Stimulated activated naive B cell treated with anti-CD40 and anti-IgM and Interleukin-4, amounts not matched to agents 10 μg/mL and 1 μg/mL and 100 μg/mL, for 72 hours (primary cell): ENCODE data around the gene MAP2K5.
"Not testable (repeated sequence)": the region's sequence is repeated elsewhere in the genome, so short reads cannot be mapped to it uniquely, and the experiment has no call there.

Experiments used
- ATAC-seq, 2 donors: fragments of 150-1000 bp; cut with Tn5 transposase; replicated peaks; 2 replicates each; pipeline ENCODE4 v1.10.0; 2021; ENCODE audit warnings: moderate library complexity in 1 of 2
- DNase-seq: peaks from one replicate; pipeline ENCODE4 v3.0.0; 2021
- H3K27ac Mint-ChIP-seq: one replicate; pipeline ENCODE4 v1.8.0; 2022; ENCODE audit warnings: mild to moderate bottlenecking, mixed read lengths
- H3K27me3 Mint-ChIP-seq, 2 donors: one replicate each; pipeline ENCODE4 v1.8.0; 2022; ENCODE audit warnings: mixed read lengths in 2 of 2
- H3K36me3 Mint-ChIP-seq, 2 donors: one replicate each; pipeline ENCODE4 v1.8.0; 2022; ENCODE audit warnings: mixed read lengths in 2 of 2, mild to moderate bottlenecking in 1 of 2
- H3K4me1 Mint-ChIP-seq, 2 donors: one replicate each; pipeline ENCODE4 v1.8.0; 2022; ENCODE audit warnings: mixed read lengths in 2 of 2, mild to moderate bottlenecking in 1 of 2
- H3K4me3 Mint-ChIP-seq, 2 donors: one replicate each; pipeline ENCODE4 v1.8.0; 2022; ENCODE audit warnings: mild to moderate bottlenecking in 2 of 2, mixed read lengths in 2 of 2, moderate library complexity in 1 of 2
- H3K9me3 Mint-ChIP-seq, 2 donors: one replicate each; pipeline ENCODE4 v1.8.0; 2022; ENCODE audit warnings: mixed read lengths in 2 of 2, mild to moderate bottlenecking in 1 of 2

The MAP2K5 gene

GRCh38 chr15:67607959-67608637 lies 65.6 kb downstream of the MAP2K5 start:
- H3K9me3 Mint-ChIP-seq: no peaks in the 10 kb centered on the region
- H3K27ac Mint-ChIP-seq: no peak overlapping the region
- no peak overlapping the region for H3K4me3 Mint-ChIP-seq
- H3K36me3 Mint-ChIP-seq: peaks cover 12 to 14% of the 10 kb centered on the region in 2 donors
- DNase-seq: no peak
- no peak for ATAC-seq
- H3K27me3 Mint-ChIP-seq: no peaks in the 10 kb centered on the region
- no peaks in the 10 kb centered on the region for H3K4me1 Mint-ChIP-seq

- H3K27ac Mint-ChIP-seq: no peak overlapping the region
- H3K9me3 Mint-ChIP-seq: no peaks in the 10 kb centered on the region
- no peaks in the 10 kb centered on the region for H3K27me3 Mint-ChIP-seq
- H3K4me3 Mint-ChIP-seq: no peak overlapping the region
- ATAC-seq: no peak
- no peaks in the 10 kb centered on the region for H3K4me1 Mint-ChIP-seq
- H3K36me3 Mint-ChIP-seq: peaks cover 12% of the 10 kb centered on the region in 2 donors
- DNase-seq: no peak
These were observed 66.1 kb downstream of the MAP2K5 start for GRCh38 chr15:67608638-67608959.

- Mint-ChIP-seq H3K36me3 (peaks cover 9 to 12% of the 10 kb centered on the region in 2 donors), H3K4me1 (no peaks in the 10 kb centered on the region), H3K27ac (no peak overlapping the region), H3K27me3 (no peaks in the 10 kb centered on the region), H3K9me3 (no peaks in the 10 kb centered on the region), H3K4me3 (no peak overlapping the region)
- ATAC-seq: no peak
- DNase-seq: no peak
These were observed 69.2 kb downstream of the MAP2K5 start for GRCh38 chr15:67611370-67612369.

GRCh38 chr15:67613211-67613610 lies 70.7 kb downstream of the MAP2K5 start:
- ATAC-seq (no peak), DNase-seq (no peak)
- H3K27ac Mint-ChIP-seq: no peak overlapping the region
- H3K4me3 Mint-ChIP-seq: no peak overlapping the region
- H3K9me3 Mint-ChIP-seq: no peaks in the 10 kb centered on the region
- no peaks in the 10 kb centered on the region for H3K4me1 Mint-ChIP-seq
- H3K36me3 Mint-ChIP-seq: peaks cover 8% of the 10 kb centered on the region in 2 donors
- no peaks in the 10 kb centered on the region for H3K27me3 Mint-ChIP-seq

- Mint-ChIP-seq H3K27ac (no peak overlapping the region), H3K36me3 (peaks cover 9 to 10% of the 10 kb centered on the region in 2 donors), H3K27me3 (no peaks in the 10 kb centered on the region), H3K4me3 (no peak overlapping the region), H3K4me1 (no peaks in the 10 kb centered on the region), H3K9me3 (no peaks in the 10 kb centered on the region)
- ATAC-seq (no peak), DNase-seq (no peak)
These were observed 71.2 kb downstream of the MAP2K5 start for GRCh38 chr15:67613708-67614107.

DNA sequence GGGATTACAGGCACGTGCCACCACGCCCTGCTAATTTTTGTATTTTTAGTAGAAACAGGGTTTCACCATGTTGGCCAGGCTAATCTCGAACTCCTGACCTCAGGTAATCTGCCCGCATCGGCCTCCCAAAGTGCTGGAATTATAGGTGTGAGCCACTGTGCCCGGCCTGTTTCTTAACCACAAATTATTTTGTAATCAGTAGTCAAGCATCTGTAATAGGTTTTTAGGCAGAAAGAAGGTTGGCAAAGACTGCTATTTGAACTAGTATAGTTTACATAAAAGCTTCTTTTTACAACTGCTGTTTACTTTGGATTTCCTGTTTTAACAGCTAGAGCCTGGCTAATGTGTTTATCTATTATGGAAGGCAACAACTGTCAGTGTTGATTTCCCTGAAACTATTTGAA lies 72.6 kb downstream of the MAP2K5 start:
- not testable (repeated sequence) for H3K27me3 Mint-ChIP-seq, H3K4me3 Mint-ChIP-seq, ATAC-seq, DNase-seq, H3K4me1 Mint-ChIP-seq, H3K9me3 Mint-ChIP-seq, H3K27ac Mint-ChIP-seq
- H3K36me3 Mint-ChIP-seq: peaks cover 11 to 14% of the 10 kb centered on the region in 2 donors

DNA sequence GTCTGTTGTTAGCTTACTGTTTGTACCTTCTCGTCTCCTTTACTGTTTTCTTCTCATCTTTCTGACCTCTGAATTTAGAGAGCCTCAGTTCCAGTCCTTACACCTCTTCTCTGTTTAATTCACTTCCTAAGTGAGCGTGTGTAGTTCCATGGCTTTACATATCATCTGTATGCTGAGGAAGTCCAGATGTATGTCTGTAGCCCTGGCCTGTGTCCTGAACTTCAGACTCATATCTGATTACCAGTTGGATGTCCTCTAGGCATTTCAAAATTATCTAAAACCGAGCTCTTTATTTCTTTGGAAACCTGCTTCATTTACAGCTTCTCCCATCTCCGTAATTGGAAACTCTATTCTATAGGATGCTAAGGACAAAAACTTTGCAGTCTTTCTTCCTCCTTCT lies 75.8 kb downstream of the MAP2K5 start:
- Mint-ChIP-seq H3K4me1 (no peaks in the 10 kb centered on the region), H3K4me3 (no peak overlapping the region), H3K9me3 (no peaks in the 10 kb centered on the region), H3K27ac (no peak overlapping the region), H3K36me3 (peaks cover 14 to 23% of the 10 kb centered on the region in 2 donors), H3K27me3 (no peaks in the 10 kb centered on the region)
- ATAC-seq (no peak), DNase-seq (no peak)

- H3K4me1 Mint-ChIP-seq: no peaks in the 10 kb centered on the region
These were observed 79.6 kb downstream of the MAP2K5 start for GRCh38 chr15:67622110-67622509.

GRCh38 chr15:67632261-67632660 lies 89.8 kb downstream of the MAP2K5 start:
- ATAC-seq (no peak), DNase-seq (no peak)
- H3K4me3 Mint-ChIP-seq: no peak overlapping the region
- H3K36me3 Mint-ChIP-seq: peaks cover 24 to 41% of the 10 kb centered on the region in 2 donors
- no peaks in the 10 kb centered on the region for H3K27me3 Mint-ChIP-seq
- peaks cover 10 to 17% of the 10 kb centered on the region in 2 donors for H3K4me1 Mint-ChIP-seq
- peaks cover 3 to 4% of the 10 kb centered on the region in 2 donors for H3K9me3 Mint-ChIP-seq
- no peak overlapping the region for H3K27ac Mint-ChIP-seq

More at GRCh38 chr15:67622110-67622509, 79.6 kb downstream of the MAP2K5 start:
- Mint-ChIP-seq H3K27me3 (no peaks in the 10 kb centered on the region), H3K36me3 (peaks cover 14 to 27% of the 10 kb centered on the region in 2 donors), H3K9me3 (no peaks in the 10 kb centered on the region), H3K27ac (no peak overlapping the region), H3K4me3 (no peak overlapping the region)
- no peak for DNase-seq
- ATAC-seq: no peak

DNA sequence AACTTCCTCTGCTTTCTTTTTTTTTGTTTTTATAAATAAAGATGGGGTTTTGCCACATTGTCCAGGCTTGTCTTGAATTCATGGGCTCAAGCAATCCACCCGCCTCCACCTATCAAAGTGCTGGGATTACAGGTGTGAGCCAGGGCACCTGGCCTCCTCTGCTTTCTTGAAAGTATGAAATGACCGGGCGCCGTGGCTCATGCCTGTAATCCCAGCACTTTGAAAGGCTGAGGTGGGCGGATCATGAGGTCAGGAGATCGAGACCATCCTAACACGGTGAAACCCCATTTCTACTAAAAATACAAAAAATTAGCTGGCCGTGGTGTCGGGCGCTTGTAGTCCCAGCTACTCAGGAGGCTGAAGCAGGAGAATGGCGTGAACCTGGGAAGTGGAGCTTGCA lies 93.4 kb downstream of the MAP2K5 start:
- H3K27ac Mint-ChIP-seq, H3K4me3 Mint-ChIP-seq, H3K4me1 Mint-ChIP-seq, DNase-seq, ATAC-seq, H3K9me3 Mint-ChIP-seq, H3K27me3 Mint-ChIP-seq: not testable (repeated sequence)
- H3K36me3 Mint-ChIP-seq: peaks cover 35 to 51% of the 10 kb centered on the region in 2 donors

DNA sequence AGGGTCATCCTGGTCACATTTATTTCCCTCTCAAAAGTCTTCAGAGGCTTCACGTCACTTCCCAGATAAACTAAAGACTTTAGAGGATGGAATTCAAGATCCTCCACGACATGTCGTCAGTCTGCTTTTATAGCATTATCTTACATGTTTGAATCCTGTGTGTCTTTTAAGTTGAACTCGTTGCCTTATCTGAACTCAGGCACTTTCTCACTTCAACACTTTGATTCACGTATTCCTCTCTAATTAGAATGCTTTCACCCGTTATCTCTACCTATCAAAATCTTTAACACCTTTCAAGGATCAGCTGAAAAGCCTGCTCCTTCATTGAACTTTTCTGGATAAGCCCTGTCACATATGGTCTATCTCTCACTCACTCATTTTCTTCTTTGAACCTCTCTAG lies 97.1 kb downstream of the MAP2K5 start:
- DNase-seq (no peak), ATAC-seq (no peak)
- H3K36me3 Mint-ChIP-seq: peaks cover 31 to 54% of the 10 kb centered on the region in 2 donors
- no peak overlapping the region for H3K4me3 Mint-ChIP-seq
- H3K4me1 Mint-ChIP-seq: peaks cover 2 to 4% of the 10 kb centered on the region in 2 donors
- H3K27ac Mint-ChIP-seq: no peak overlapping the region
- H3K9me3 Mint-ChIP-seq: peaks cover 3% of the 10 kb centered on the region in 2 donors
- H3K27me3 Mint-ChIP-seq: no peaks in the 10 kb centered on the region

DNA sequence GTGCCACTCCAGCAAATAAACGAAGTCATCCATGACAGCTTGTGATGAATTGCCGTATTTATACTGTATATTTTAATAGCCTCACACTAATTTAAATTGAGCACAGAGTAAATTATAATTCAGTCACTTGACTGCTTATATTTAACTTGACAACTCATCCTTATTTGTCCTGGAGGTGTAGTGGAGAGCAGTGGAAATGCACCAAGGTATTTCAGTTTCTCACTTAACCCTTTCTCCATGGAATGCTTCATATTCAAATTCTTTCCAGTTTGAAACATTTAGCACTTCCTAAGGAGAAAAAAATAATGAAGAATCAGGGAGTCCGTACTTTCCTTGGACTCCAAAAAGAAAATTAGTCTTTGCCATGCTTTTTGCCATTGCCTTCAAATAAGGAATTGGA lies 99.0 kb downstream of the MAP2K5 start:
- Mint-ChIP-seq H3K4me1 (peaks cover 2 to 4% of the 10 kb centered on the region in 2 donors), H3K9me3 (peaks cover 0 to 1% of the 10 kb centered on the region in 2 donors), H3K27me3 (no peaks in the 10 kb centered on the region), H3K4me3 (no peak overlapping the region), H3K27ac (no peak overlapping the region), H3K36me3 (peaks cover 30 to 46% of the 10 kb centered on the region in 2 donors)
- ATAC-seq (no peak), DNase-seq (no peak)

DNA sequence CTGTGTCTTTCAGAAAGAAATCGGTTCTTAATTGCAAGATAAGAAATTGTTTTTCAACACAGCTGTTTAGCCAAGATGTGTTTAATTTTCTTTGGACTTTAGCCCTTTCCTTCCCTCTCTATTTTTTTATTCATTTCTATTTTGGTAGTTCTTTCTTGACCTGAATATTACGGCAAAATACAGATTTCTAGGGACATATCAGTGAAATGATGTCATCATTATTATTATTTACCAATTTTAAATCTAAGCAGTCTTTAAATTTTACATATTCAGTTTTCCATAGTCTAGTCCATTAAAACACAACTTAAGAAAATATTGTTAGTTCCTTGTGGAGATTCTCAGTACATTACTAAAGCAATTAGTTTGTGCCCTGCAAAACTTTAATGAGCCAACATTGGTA lies 104.3 kb downstream of the MAP2K5 start:
- no peak for DNase-seq
- no peak overlapping the region for H3K4me3 Mint-ChIP-seq
- no peaks in the 10 kb centered on the region for H3K4me1 Mint-ChIP-seq
- H3K27me3 Mint-ChIP-seq: no peaks in the 10 kb centered on the region
- peaks cover 0 to 1% of the 10 kb centered on the region in 2 donors for H3K9me3 Mint-ChIP-seq
- H3K36me3 Mint-ChIP-seq: peaks cover 27 to 39% of the 10 kb centered on the region in 2 donors
- no peak for ATAC-seq
- H3K27ac Mint-ChIP-seq: no peak overlapping the region

- Mint-ChIP-seq H3K36me3 (peaks cover 46 to 69% of the 10 kb centered on the region in 2 donors), H3K27me3 (no peaks in the 10 kb centered on the region), H3K4me3 (no peak overlapping the region), H3K9me3 (peaks cover 11% of the 10 kb centered on the region in 2 donors), H3K27ac (no peak overlapping the region), H3K4me1 (no peaks in the 10 kb centered on the region)
- no peak for ATAC-seq
- no peak for DNase-seq
These were observed 110.1 kb downstream of the MAP2K5 start for GRCh38 chr15:67652586-67652985.

DNA sequence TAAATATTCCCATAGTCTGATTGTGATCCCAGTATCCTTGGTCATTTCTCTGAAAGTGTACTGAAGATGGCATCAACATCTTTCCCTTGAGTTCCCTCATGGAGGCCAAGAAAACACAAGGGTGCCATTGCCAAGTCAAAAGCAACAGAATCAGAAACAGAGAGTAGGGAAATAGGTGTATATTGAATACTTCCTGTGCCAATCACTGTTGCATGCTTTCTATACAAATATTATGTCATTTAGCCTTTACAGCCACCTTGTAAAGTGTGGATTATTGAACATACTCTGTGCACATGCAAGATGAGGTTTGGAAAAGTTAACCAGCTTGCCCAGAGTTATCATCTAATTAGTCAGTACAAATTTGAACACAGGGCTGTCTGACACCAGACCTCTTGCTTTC lies 117.9 kb downstream of the MAP2K5 start:
- H3K9me3 Mint-ChIP-seq: peaks cover 6% of the 10 kb centered on the region in 2 donors
- H3K4me3 Mint-ChIP-seq: no peak overlapping the region
- H3K4me1 Mint-ChIP-seq: peaks cover 5 to 9% of the 10 kb centered on the region in 2 donors
- H3K27me3 Mint-ChIP-seq: no peaks in the 10 kb centered on the region
- no peak for ATAC-seq
- H3K36me3 Mint-ChIP-seq: peaks cover 19 to 46% of the 10 kb centered on the region in 2 donors
- no peak for DNase-seq
- no peak overlapping the region for H3K27ac Mint-ChIP-seq
